Tibial nerve (tissue), 3 donors: ENCODE data around the gene TBX1.

Experiments used
- CTCF ChIP-seq, 5 experiments: fragments of 200-600 bp in 3 of 5; fragments of 450-650 bp in 2 of 5; sonication (generic) in 3 of 5; IDR thresholded peaks; one replicate each; pipeline ENCODE4 v1.5.1; 2016 to 2019; ENCODE audit warnings: antibody characterized with exemption in 5 of 5, mild to moderate bottlenecking in 3 of 5, moderate library complexity in 2 of 5
- POLR2A ChIP-seq, 2 donors: fragments of 450-650 bp; IDR thresholded peaks; one replicate each; pipeline ENCODE4 v1.6.1; 2017; ENCODE audit warnings: antibody characterized with exemption in 2 of 2, mild to moderate bottlenecking in 2 of 2, moderate library complexity in 2 of 2

- TF ChIP-seq CTCF (IDR thresholded peaks at IDR 0.05) (no peak), POLR2A (IDR thresholded peaks at IDR 0.05) (no peak)
Measured at GRCh38 chr22:19806213-19807160, 45.9 kb downstream of the TBX1 start.
